DMS 273 (cell line): ENCODE results near the gene ERC1.

ENCODE experiments used
- DNase-seq: peaks from one replicate; lab custom pipeline; 2025; ENCODE audit not compliant: unreplicated experiment; lab: John Stamatoyannopoulos, UW

ERC1 gene

GRCh38 chr12:1470051-1470450 lies 479.0 kb downstream of the ERC1 start:
- no peak for DNase-seq

GRCh38 chr12:1471224-1471623 lies 480.2 kb downstream of the ERC1 start:
- no peak for DNase-seq

- DNase-seq: no peak
These were observed 482.4 kb downstream of the ERC1 start for GRCh38 chr12:1473418-1473817.

- DNase-seq: no peak
These were observed 483.1 kb downstream of the ERC1 start for GRCh38 chr12:1474041-1474573.

- DNase-seq: peak; percentile 19
These were observed 483.6 kb downstream of the ERC1 start for GRCh38 chr12:1474574-1475153.

GRCh38 chr12:1479645-1480044 lies 488.6 kb downstream of the ERC1 start:
- DNase-seq: no peak

- DNase-seq: no peak
These were observed 490.3 kb downstream of the ERC1 start for GRCh38 chr12:1481326-1481725.

GRCh38 chr12:1481906-1482305 lies 490.9 kb downstream of the ERC1 start:
- DNase-seq: no peak

GRCh38 chr12:1488908-1489381 lies 497.9 kb downstream of the ERC1 start:
- no peak for DNase-seq

GRCh38 chr12:1491983-1492697 lies 501.1 kb downstream of the ERC1 start:
- no peak for DNase-seq

GRCh38 chr12:1493781-1494565 lies 502.9 kb downstream of the ERC1 start:
- no peak for DNase-seq

- no peak for DNase-seq
These were observed 503.8 kb downstream of the ERC1 start for GRCh38 chr12:1494856-1495255.

GRCh38 chr12:1496162-1496900 lies 505.3 kb downstream of the ERC1 start:
- DNase-seq: peak; percentile 24

- no peak for DNase-seq
These were observed 506.1 kb downstream of the ERC1 start for GRCh38 chr12:1497161-1497560.

- no peak for DNase-seq
These were observed 507.2 kb downstream of the ERC1 start for GRCh38 chr12:1498199-1498740.

GRCh38 chr12:1499351-1499750 lies 508.3 kb downstream of the ERC1 start:
- no peak for DNase-seq

- peak; percentile 83 for DNase-seq
These were observed 509.2 kb downstream of the ERC1 start for GRCh38 chr12:1500095-1500801.

- no peak for DNase-seq
These were observed 510.0 kb downstream of the ERC1 start for GRCh38 chr12:1501001-1501400.

GRCh38 chr12:1501695-1502378 lies 510.8 kb downstream of the ERC1 start:
- DNase-seq: no peak

- DNase-seq: peak; percentile 50
These were observed 511.3 kb downstream of the ERC1 start for GRCh38 chr12:1502379-1502720.
